Activated T-cell treated with anti-CD3 and anti-CD28 coated beads, Interleukin-2, amount 50 U/mL, for 4 hours (primary cell): ENCODE data around the gene DIAPH1. TPM values are rescaled to one million over a fixed set of nuclear protein-coding genes. Genes with fewer than 3 reads are reported as not detected.

Experiments
- ATAC-seq, 2 donors: fragments of 200-7000 bp; cut with Tn5 transposase; one replicate each; pipeline ENCODE4 v1.10.0; 2021
- DNase-seq: peaks from one replicate; pipeline ENCODE4 v3.0.0-alpha.2; 2020
- H3K27me3 Mint-ChIP-seq: one replicate; pipeline ENCODE4 v1.8.0; 2021; ENCODE audit warnings: low read depth, mixed read lengths
- H3K36me3 Mint-ChIP-seq: one replicate; pipeline ENCODE4 v1.8.0; 2022; ENCODE audit warnings: mixed read lengths; ENCODE audit not compliant: insufficient read depth
- H3K4me1 Mint-ChIP-seq: one replicate; pipeline ENCODE4 v1.8.0; 2021; ENCODE audit warnings: low read depth, mixed read lengths
- H3K4me3 Mint-ChIP-seq: one replicate; pipeline ENCODE4 v1.8.0; 2021; ENCODE audit warnings: mild to moderate bottlenecking, moderate library complexity, mixed read lengths
- H3K9me3 Mint-ChIP-seq: one replicate; pipeline ENCODE4 v1.8.0; 2021; ENCODE audit warnings: mixed read lengths
- total RNA-seq, 3 donors: library from RNA; stranded (reverse); gene quantifications; one replicate each; pipeline ENCODE4 v1.2.1, GENCODE V29; 2021

Gene DIAPH1
- total RNA-seq, 3 donors from 2014 or later = 243 to 289 (median 269) TPM

DNA sequence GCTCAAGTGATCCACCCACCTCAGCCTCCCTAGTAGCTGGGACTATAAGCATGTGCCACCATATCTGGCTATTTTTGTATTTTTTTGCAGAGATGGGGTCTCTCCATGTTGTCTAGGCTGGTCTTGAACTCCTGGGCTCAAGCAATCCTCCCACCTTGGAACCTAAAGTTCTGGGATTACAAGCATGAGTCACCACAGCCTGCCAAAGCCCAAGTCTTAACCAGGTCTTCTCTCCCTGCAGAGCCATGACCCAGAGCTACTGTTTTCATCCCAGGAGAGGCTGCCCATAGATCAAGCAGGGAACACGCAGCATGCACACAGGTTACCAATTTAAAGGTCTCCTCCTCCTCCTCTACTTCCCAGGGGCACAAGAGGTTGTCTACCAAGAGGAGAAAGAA lies 100.2 kb downstream of the DIAPH1 start:
- DNase-seq (no peak), ATAC-seq (no peak)
- no peaks in the 10 kb centered on the region for H3K27me3 Mint-ChIP-seq
- peaks cover 42% of the 10 kb centered on the region for H3K4me1 Mint-ChIP-seq
- H3K36me3 Mint-ChIP-seq = peaks cover 52% of the 10 kb centered on the region
- H3K9me3 Mint-ChIP-seq = no peaks in the 10 kb centered on the region
- H3K4me3 Mint-ChIP-seq = no peak overlapping the region

GRCh38 chr5:141517880-141518617 lies 100.8 kb downstream of the DIAPH1 start:
- H3K36me3 Mint-ChIP-seq = peaks cover 52% of the 10 kb centered on the region
- DNase-seq = no peak
- H3K4me3 Mint-ChIP-seq = no peak overlapping the region
- peaks cover 45% of the 10 kb centered on the region for H3K4me1 Mint-ChIP-seq
- ATAC-seq = no peak
- H3K27me3 Mint-ChIP-seq = no peaks in the 10 kb centered on the region
- H3K9me3 Mint-ChIP-seq = no peaks in the 10 kb centered on the region

- peaks cover 51% of the 10 kb centered on the region for H3K36me3 Mint-ChIP-seq
- no peak for DNase-seq
- no peak for ATAC-seq
- no peaks in the 10 kb centered on the region for H3K27me3 Mint-ChIP-seq
- H3K9me3 Mint-ChIP-seq = no peaks in the 10 kb centered on the region
- H3K4me1 Mint-ChIP-seq = peaks cover 50% of the 10 kb centered on the region
- H3K4me3 Mint-ChIP-seq = no peak overlapping the region
Observed at GRCh38 chr5:141517312-141517711, 101.5 kb downstream of the DIAPH1 start.

DNA sequence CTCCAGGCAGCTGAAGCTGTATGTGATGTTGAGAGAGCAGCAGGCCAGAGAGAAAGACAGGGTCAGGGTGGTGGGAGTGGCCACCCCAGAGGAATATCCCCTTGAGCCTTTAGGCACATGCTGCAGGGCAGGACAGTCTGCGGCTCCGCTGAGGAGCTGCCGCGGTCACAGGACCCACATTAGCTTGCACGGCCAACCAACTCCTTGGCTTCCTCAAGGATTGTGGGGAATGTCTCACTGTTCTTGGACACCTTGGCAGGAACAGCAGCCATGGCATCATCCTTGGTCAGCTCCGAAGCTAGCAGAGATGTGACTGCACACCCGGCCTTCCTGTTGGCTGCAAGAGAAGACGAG lies 102.2 kb downstream of the DIAPH1 start:
- Mint-ChIP-seq H3K4me1 (peaks cover 48% of the 10 kb centered on the region), H3K36me3 (peaks cover 46% of the 10 kb centered on the region)

DNA sequence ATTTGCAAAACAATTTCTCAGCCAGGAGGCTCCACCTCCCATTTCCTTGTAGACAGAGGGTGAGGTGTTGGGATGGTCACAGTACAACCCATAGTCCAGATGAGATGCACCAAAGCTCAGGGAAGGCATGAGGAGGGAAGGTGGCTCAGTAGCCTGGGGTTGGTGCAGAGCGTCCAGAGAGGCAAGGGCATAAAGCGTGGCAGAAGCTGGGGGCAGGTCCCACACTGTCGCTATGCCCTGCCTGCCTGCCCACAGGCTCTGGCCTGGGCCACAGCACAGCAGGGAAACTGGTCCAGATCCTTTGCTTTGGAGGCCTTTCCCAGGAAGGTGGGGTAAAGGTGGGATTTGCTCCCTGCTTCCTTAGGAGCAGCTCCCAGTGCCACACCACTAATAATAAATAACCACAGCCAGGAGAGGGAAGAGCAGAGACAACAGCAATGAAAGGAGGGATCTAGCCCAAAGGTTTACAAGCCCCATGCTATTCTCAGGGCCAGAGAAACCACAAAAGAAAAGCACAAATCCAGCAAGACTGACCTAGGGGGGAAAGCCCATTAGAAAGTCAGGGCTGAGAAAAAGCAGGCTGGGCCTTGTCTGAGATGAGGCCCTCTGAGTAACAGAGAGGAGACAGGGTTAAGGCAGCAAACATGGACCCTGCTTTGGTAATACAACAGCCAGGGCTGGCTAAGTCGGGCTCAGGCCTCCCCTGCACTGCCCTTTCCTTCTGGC lies 102.7 kb downstream of the DIAPH1 start:
- H3K36me3 Mint-ChIP-seq = peaks cover 43% of the 10 kb centered on the region
- no peak for ATAC-seq
- no peak overlapping the region for H3K4me3 Mint-ChIP-seq
- H3K27me3 Mint-ChIP-seq = no peaks in the 10 kb centered on the region
- peaks cover 44% of the 10 kb centered on the region for H3K4me1 Mint-ChIP-seq
- H3K9me3 Mint-ChIP-seq = no peaks in the 10 kb centered on the region
- no peak for DNase-seq

More for the DNA sequence above, 102.2 kb downstream of the DIAPH1 start:
- Mint-ChIP-seq H3K9me3 (no peaks in the 10 kb centered on the region), H3K27me3 (no peaks in the 10 kb centered on the region), H3K4me3 (no peak overlapping the region)
- ATAC-seq = no peak
- DNase-seq = no peak

GRCh38 chr5:141515141-141515540 lies 103.7 kb downstream of the DIAPH1 start:
- Mint-ChIP-seq H3K4me1 (peaks cover 38% of the 10 kb centered on the region), H3K4me3 (no peak overlapping the region), H3K36me3 (peaks cover 37% of the 10 kb centered on the region), H3K27me3 (no peaks in the 10 kb centered on the region), H3K9me3 (no peaks in the 10 kb centered on the region)
- no peak for DNase-seq
- no peak for ATAC-seq

DNA sequence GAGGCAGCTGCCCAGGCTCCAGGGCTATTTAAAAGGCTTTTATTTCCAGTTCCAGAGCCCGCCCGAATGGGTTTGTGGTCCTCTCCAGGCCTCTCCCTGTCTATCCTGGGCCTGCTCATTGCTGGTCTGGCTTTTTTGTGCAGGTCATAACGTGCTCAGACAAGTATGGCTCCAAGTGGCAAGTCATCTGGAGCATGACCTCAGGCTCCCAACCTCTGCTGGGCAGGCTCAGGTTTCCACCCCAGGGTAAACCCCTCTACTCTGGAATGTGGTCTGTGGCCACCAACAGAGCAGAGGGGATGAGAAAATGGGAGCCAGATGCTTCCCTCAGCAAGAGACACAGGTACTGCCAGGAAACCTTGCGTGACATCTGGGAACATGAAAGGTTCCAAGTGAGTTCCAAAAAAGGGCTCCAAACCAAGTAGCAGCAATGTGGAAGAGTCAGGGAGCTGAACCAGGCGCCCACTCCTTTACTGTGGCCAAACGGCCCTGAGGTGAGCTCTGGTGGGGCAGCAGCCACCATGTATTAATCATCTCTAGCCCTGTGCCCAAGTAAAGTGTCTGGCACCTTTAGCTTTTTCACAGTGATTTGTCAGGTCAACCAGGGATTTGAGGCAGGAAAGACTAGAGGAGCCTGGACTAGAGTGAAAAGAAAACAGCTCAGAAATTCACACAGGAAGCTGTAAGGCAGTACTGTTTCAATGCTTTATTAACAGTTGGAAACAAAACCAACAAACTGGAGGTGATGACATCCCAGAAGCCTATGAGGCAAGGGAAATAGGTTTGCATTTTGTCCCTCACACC lies 104.3 kb downstream of the DIAPH1 start:
- peaks cover 38% of the 10 kb centered on the region for H3K4me1 Mint-ChIP-seq
- H3K4me3 Mint-ChIP-seq = peak overlapping the region; percentile 83
- no peaks in the 10 kb centered on the region for H3K27me3 Mint-ChIP-seq
- peak; percentile 9 to 13 for ATAC-seq
- DNase-seq = no peak
- no peaks in the 10 kb centered on the region for H3K9me3 Mint-ChIP-seq
- peaks cover 35% of the 10 kb centered on the region for H3K36me3 Mint-ChIP-seq

DNA sequence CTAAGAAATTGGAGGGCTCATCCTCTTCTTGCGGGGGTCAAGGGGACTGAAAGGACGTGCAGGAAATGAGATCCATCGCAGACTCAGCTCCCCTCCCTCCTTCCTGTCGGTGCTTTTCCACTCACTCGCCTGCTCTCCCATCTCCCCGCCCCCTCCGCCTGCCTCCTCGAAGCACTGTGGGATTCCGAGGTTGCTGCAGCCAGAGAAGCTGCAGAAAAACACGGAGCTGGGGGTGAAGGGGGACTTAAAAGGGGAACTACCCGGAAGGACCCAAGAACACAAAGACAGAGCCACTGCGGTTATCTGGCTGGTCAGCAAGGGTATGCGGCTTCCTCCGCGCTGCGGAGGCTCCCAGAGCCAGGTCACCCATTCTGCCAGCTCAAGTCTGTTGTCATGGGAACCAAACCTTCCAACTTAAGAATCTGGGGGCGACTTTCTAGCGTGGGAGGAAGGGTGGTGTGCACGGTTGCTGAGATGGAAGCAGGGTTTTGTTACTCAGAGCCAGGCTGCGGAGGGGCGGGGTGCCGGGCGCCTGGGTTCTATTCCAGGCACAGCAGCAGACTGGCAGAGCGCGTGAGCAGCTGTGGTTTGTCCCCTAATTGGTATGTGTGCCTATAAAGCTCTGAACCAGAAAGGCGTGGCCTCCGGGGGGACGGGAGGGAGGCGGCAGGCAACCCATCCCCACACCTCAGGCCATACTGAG lies 105.0 kb downstream of the DIAPH1 start:
- Mint-ChIP-seq H3K9me3 (no peaks in the 10 kb centered on the region), H3K27me3 (no peaks in the 10 kb centered on the region), H3K4me1 (peaks cover 41% of the 10 kb centered on the region), H3K4me3 (peak overlapping the region; percentile 83), H3K36me3 (peaks cover 28% of the 10 kb centered on the region)
- DNase-seq (peak; percentile 68), ATAC-seq (peak; percentile 69 to 74)

GRCh38 chr5:141512911-141513626 lies 105.7 kb downstream of the DIAPH1 start:
- ATAC-seq (peak; percentile 32 to 55), DNase-seq (no peak)
- no peaks in the 10 kb centered on the region for H3K27me3 Mint-ChIP-seq
- H3K36me3 Mint-ChIP-seq = peaks cover 24% of the 10 kb centered on the region
- H3K4me3 Mint-ChIP-seq = peak overlapping the region; percentile 83
- H3K4me1 Mint-ChIP-seq = peaks cover 41% of the 10 kb centered on the region
- no peaks in the 10 kb centered on the region for H3K9me3 Mint-ChIP-seq

DNA sequence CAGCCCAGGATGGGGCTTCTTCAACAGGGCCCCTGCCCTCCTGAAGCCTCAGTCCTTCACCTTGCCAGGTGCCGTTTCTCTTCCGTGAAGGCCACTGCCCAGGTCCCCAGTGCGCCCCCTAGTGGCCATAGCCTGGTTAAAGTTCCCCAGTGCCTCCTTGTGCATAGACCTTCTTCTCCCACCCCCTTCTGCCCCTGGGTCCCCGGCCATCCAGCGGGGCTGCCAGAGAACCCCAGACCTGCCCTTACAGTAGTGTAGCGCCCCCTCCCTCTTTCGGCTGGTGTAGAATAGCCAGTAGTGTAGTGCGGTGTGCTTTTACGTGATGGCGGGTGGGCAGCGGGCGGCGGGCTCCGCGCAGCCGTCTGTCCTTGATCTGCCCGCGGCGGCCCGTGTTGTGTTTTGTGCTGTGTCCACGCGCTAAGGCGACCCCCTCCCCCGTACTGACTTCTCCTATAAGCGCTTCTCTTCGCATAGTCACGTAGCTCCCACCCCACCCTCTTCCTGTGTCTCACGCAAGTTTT lies 106.3 kb downstream of the DIAPH1 start:
- DNase-seq (peak; percentile 85), ATAC-seq (peak; percentile 27 to 34)
- Mint-ChIP-seq H3K4me3 (peak overlapping the region; percentile 83), H3K9me3 (no peaks in the 10 kb centered on the region), H3K27me3 (no peaks in the 10 kb centered on the region), H3K36me3 (peaks cover 21% of the 10 kb centered on the region), H3K4me1 (peaks cover 41% of the 10 kb centered on the region)

DNA sequence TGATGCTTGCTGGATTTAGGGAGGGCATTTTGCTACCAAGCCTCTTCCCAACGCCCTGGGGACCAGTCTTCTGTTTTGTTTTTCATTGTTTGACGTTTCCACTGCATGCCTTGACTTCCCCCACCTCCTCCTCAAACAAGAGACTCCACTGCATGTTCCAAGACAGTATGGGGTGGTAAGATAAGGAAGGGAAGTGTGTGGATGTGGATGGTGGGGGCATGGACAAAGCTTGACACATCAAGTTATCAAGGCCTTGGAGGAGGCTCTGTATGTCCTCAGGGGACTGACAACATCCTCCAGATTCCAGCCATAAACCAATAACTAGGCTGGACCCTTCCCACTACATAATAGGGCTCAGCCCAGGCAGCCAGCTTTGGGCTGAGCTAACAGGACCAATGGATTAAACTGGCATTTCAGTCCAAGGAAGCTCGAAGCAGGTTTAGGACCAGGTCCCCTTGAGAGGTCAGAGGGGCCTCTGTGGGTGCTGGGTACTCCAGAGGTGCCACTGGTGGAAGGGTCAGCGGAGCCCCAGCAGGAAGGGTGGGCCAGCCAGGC lies 107.0 kb downstream of the DIAPH1 start:
- H3K27me3 Mint-ChIP-seq = no peaks in the 10 kb centered on the region
- peak overlapping the region; percentile 35 for H3K4me3 Mint-ChIP-seq
- peaks cover 18% of the 10 kb centered on the region for H3K36me3 Mint-ChIP-seq
- no peaks in the 10 kb centered on the region for H3K9me3 Mint-ChIP-seq
- no peak for DNase-seq
- no peak for ATAC-seq
- H3K4me1 Mint-ChIP-seq = peaks cover 41% of the 10 kb centered on the region

GRCh38 chr5:141510850-141511601 lies 107.8 kb downstream of the DIAPH1 start:
- Mint-ChIP-seq H3K36me3 (peaks cover 10% of the 10 kb centered on the region), H3K4me1 (peaks cover 38% of the 10 kb centered on the region), H3K27me3 (no peaks in the 10 kb centered on the region), H3K4me3 (no peak overlapping the region), H3K9me3 (no peaks in the 10 kb centered on the region)
- DNase-seq (no peak), ATAC-seq (no peak)
